ENCODE data around the gene NECTIN4.

Gene NECTIN4

GRCh38 chr1:161083748-161084596 lies 5.4 kb downstream of the NECTIN4 start:
- H3K27me3 ChIP-seq (ENCODE audit: low read length) = no peaks in the 10 kb centered on the region
- H3K27ac ChIP-seq (ENCODE audit: low read depth, low read length) = no peak overlapping the region
- no peaks in the 10 kb centered on the region for H3F3A ChIP-seq (ENCODE audit: insufficient read depth)
- H4K20me1 ChIP-seq (ENCODE audit: low read depth, low read length) = no peaks in the 10 kb centered on the region
- no peaks in the 10 kb centered on the region for H3K9me2 ChIP-seq (replicated peaks; ENCODE audit: insufficient read depth, low read length)
- no peak overlapping the region for H3K9ac ChIP-seq (ENCODE audit: low read length)
- no peaks in the 10 kb centered on the region for H3K9me3 ChIP-seq (ENCODE audit: insufficient read depth, low read length)
- H3K36me3 ChIP-seq (ENCODE audit: low read length) = no peaks in the 10 kb centered on the region
- no peak for TF ChIP-seq CTCF (IDR thresholded peaks at IDR 0.05; ENCODE audit: insufficient read depth, low read length, poor library complexity, severe bottlenecking)
- H2AFZ ChIP-seq (ENCODE audit: low read depth, low read length, severe bottlenecking) = no peak overlapping the region
- no peak overlapping the region for H3K4me3 ChIP-seq (ENCODE audit: insufficient read depth, low read length, poor library complexity, severe bottlenecking)
- H3K79me2 ChIP-seq (ENCODE audit: insufficient read depth, low read length) = no peaks in the 10 kb centered on the region
- H3K4me2 ChIP-seq (ENCODE audit: low read depth, low read length, poor library complexity, severe bottlenecking) = no peak overlapping the region

- H3K9me3 ChIP-seq (ENCODE audit: insufficient read depth, low read length) = no peaks in the 10 kb centered on the region
- H3K9me2 ChIP-seq (replicated peaks; ENCODE audit: insufficient read depth, low read length) = no peaks in the 10 kb centered on the region
- H3K36me3 ChIP-seq (ENCODE audit: low read length) = no peaks in the 10 kb centered on the region
- no peaks in the 10 kb centered on the region for H3K79me2 ChIP-seq (ENCODE audit: insufficient read depth, low read length)
- no peak overlapping the region for H3K9ac ChIP-seq (ENCODE audit: low read length)
- no peak overlapping the region for H2AFZ ChIP-seq (ENCODE audit: low read depth, low read length, severe bottlenecking)
- H3K27me3 ChIP-seq (ENCODE audit: low read length) = no peaks in the 10 kb centered on the region
- no peak overlapping the region for H3K4me3 ChIP-seq (ENCODE audit: insufficient read depth, low read length, poor library complexity, severe bottlenecking)
- H3F3A ChIP-seq (ENCODE audit: insufficient read depth) = no peaks in the 10 kb centered on the region
- H3K4me2 ChIP-seq (ENCODE audit: low read depth, low read length, poor library complexity, severe bottlenecking) = no peak overlapping the region
- H3K27ac ChIP-seq (ENCODE audit: low read depth, low read length) = no peak overlapping the region
- no peak for TF ChIP-seq CTCF (IDR thresholded peaks at IDR 0.05; ENCODE audit: insufficient read depth, low read length, poor library complexity, severe bottlenecking)
- TF ChIP-seq EZH2phosphoT487 (conservative IDR thresholded peaks at IDR 0.05; ENCODE audit: low read length) = no peak
- H4K20me1 ChIP-seq (ENCODE audit: low read depth, low read length) = no peaks in the 10 kb centered on the region
Measured at GRCh38 chr1:161082996-161083747, 6.2 kb downstream of the NECTIN4 start.

GRCh38 chr1:161082483-161082882 lies 6.9 kb downstream of the NECTIN4 start:
- Histone ChIP-seq H3K9me2 (replicated peaks; ENCODE audit: insufficient read depth, low read length) (no peaks in the 10 kb centered on the region), H3K27ac (ENCODE audit: low read depth, low read length) (no peak overlapping the region), H3K27me3 (ENCODE audit: low read length) (no peaks in the 10 kb centered on the region), H4K20me1 (ENCODE audit: low read depth, low read length) (no peaks in the 10 kb centered on the region), H3K4me3 (ENCODE audit: insufficient read depth, low read length, poor library complexity, severe bottlenecking) (no peak overlapping the region), H3F3A (ENCODE audit: insufficient read depth) (no peaks in the 10 kb centered on the region), H3K4me2 (ENCODE audit: low read depth, low read length, poor library complexity, severe bottlenecking) (no peak overlapping the region), H3K36me3 (ENCODE audit: low read length) (no peaks in the 10 kb centered on the region), H3K79me2 (ENCODE audit: insufficient read depth, low read length) (no peaks in the 10 kb centered on the region), H3K9ac (ENCODE audit: low read length) (no peak overlapping the region), H3K9me3 (ENCODE audit: insufficient read depth, low read length) (no peaks in the 10 kb centered on the region), H2AFZ (ENCODE audit: low read depth, low read length, severe bottlenecking) (no peak overlapping the region)
- no peak for TF ChIP-seq EZH2phosphoT487 (conservative IDR thresholded peaks at IDR 0.05; ENCODE audit: low read length)
- no peak for TF ChIP-seq CTCF (IDR thresholded peaks at IDR 0.05; ENCODE audit: insufficient read depth, low read length, poor library complexity, severe bottlenecking)
